ENCODE measurements around the gene PLPPR1.

PLPPR1 gene

DNA sequence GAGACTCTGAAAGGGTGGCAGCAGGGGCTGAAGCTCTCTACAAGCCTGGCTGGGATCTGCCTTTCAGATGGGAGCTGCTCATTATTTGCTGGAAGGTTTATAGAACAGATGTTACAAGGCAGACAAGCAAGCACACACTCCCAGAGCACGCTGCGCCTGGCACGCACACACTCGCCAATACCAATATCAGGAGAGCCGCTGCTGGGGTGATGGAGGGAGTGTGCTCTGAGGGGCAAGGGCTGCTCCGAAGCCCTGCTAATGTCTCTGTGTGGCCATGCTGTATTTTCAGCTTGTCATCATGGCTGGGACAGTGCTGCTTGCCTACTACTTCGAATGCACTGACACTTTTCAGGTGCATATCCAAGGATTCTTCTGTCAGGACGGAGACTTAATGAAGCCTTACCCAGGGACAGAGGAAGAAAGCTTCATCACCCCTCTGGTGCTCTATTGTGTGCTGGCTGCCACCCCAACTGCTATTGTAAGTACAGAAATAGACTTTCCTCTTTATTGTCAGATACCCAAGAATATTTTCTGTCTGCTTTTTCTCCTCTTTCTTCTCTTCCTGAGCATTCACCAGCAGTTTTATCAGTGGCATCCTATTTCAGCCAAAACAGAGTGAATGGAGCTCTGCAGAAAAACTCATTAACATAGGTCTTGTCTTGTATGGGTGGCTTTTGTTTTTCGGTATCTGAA is 241.2 kb downstream of the PLPPR1 start:
- TF ChIP-seq PATZ1 (CRISPR knock-in tag; IDR thresholded peaks at IDR 0.05; ENCODE audit: borderline replicate concordance) (no peak), CREB5 (CRISPR knock-in tag; IDR thresholded peaks at IDR 0.05; ENCODE audit: low read depth) (no peak), PPARA (CRISPR knock-in tag; IDR thresholded peaks at IDR 0.05; ENCODE audit: borderline replicate concordance) (no peak)
- TF ChIP-seq, protein P1, sequence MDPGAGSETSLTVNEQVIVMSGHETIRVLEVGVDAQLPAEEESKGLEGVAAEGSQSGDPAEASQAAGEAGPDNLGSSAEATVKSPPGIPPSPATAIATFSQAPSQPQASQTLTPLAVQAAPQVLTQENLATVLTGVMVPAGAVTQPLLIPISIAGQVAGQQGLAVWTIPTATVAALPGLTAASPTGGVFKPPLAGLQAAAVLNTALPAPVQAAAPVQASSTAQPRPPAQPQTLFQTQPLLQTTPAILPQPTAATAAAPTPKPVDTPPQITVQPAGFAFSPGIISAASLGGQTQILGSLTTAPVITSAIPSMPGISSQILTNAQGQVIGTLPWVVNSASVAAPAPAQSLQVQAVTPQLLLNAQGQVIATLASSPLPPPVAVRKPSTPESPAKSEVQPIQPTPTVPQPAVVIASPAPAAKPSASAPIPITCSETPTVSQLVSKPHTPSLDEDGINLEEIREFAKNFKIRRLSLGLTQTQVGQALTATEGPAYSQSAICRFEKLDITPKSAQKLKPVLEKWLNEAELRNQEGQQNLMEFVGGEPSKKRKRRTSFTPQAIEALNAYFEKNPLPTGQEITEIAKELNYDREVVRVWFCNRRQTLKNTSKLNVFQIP (CRISPR knock-in tag; IDR thresholded peaks at IDR 0.05; ENCODE audit: borderline replicate concordance, low read depth) = no peak
- no peak for ATAC-seq

DNA sequence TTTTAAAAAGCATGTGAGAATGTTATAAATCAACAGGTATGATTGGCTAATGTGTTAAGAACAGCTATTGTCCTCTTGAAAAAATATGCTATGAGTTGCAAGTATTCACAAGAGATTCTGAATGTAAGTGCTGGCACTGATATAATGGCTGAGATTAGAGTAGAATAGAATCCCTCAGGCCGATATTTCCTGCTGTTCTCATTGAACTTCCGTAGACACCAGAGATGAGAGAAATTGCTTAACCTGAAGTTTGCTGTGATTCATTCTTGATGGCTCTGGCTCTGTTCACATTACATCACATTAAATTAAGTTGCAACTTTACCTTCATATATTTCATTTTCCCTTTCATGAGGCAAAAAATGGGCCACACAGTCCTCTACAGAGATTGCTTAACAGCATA is 241.8 kb downstream of the PLPPR1 start:
- no peak for TF ChIP-seq ZFP30 (CRISPR knock-in tag; IDR thresholded peaks at IDR 0.05)
- TF ChIP-seq GLIS3 (CRISPR knock-in tag; IDR thresholded peaks at IDR 0.05) = no peak
- TF ChIP-seq SNAI2 (CRISPR knock-in tag; IDR thresholded peaks at IDR 0.05) = no peak
- TF ChIP-seq ISL1 (CRISPR knock-in tag; IDR thresholded peaks at IDR 0.05) = no peak
- no peak for TF ChIP-seq TCF4 (CRISPR knock-in tag; IDR thresholded peaks at IDR 0.05; ENCODE audit: borderline replicate concordance)
- TF ChIP-seq PPARA (CRISPR knock-in tag; IDR thresholded peaks at IDR 0.05; ENCODE audit: borderline replicate concordance) = no peak

DNA sequence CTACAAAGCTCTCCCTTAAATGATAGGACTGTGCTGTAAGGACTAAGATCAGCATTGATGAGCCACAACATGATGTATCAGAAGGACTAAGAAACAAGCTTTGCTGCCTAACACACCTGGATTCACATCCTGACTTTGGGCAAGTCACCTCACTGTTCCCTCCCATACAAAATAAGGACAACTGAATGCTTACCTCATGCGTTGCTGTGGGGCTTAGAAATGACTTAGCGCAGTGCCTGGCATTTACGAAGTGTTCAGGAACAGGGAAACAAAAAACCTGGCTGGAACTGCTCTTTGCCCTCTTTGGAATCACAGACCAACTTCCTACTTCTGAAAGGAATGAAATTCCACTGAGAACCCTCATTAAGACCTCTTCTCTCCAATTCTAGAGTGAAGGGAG is 242.6 kb downstream of the PLPPR1 start:
- no peak for TF ChIP-seq PPARA (CRISPR knock-in tag; IDR thresholded peaks at IDR 0.05; ENCODE audit: borderline replicate concordance)
- TF ChIP-seq, protein P1 (CRISPR knock-in tag; IDR thresholded peaks at IDR 0.05; ENCODE audit: borderline replicate concordance, low read depth) = no peak
- TF ChIP-seq, protein P2, sequence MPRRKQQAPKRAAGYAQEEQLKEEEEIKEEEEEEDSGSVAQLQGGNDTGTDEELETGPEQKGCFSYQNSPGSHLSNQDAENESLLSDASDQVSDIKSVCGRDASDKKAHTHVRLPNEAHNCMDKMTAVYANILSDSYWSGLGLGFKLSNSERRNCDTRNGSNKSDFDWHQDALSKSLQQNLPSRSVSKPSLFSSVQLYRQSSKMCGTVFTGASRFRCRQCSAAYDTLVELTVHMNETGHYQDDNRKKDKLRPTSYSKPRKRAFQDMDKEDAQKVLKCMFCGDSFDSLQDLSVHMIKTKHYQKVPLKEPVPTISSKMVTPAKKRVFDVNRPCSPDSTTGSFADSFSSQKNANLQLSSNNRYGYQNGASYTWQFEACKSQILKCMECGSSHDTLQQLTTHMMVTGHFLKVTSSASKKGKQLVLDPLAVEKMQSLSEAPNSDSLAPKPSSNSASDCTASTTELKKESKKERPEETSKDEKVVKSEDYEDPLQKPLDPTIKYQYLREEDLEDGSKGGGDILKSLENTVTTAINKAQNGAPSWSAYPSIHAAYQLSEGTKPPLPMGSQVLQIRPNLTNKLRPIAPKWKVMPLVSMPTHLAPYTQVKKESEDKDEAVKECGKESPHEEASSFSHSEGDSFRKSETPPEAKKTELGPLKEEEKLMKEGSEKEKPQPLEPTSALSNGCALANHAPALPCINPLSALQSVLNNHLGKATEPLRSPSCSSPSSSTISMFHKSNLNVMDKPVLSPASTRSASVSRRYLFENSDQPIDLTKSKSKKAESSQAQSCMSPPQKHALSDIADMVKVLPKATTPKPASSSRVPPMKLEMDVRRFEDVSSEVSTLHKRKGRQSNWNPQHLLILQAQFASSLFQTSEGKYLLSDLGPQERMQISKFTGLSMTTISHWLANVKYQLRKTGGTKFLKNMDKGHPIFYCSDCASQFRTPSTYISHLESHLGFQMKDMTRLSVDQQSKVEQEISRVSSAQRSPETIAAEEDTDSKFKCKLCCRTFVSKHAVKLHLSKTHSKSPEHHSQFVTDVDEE (CRISPR knock-in tag; IDR thresholded peaks at IDR 0.05) = no peak
- ATAC-seq = no peak

More for the DNA sequence above, 241.8 kb downstream of the PLPPR1 start:
- no peak for ATAC-seq

GRCh38 chr9:101274971-101275768 is 246.6 kb downstream of the PLPPR1 start:
- TF ChIP-seq ARNTL (CRISPR knock-in tag; IDR thresholded peaks at IDR 0.05; ENCODE audit: borderline replicate concordance, low read depth) (no peak), GLIS3 (CRISPR knock-in tag; IDR thresholded peaks at IDR 0.05) (no peak), RARB (CRISPR knock-in tag; IDR thresholded peaks at IDR 0.05) (no peak), ZNF8 (CRISPR knock-in tag; IDR thresholded peaks at IDR 0.05) (no peak), ESRRG (CRISPR knock-in tag; IDR thresholded peaks at IDR 0.05) (no peak), ZFP3 (CRISPR knock-in tag; IDR thresholded peaks at IDR 0.05) (no peak), CREB5 (CRISPR knock-in tag; IDR thresholded peaks at IDR 0.05; ENCODE audit: low read depth) (no peak), ZFP30 (CRISPR knock-in tag; IDR thresholded peaks at IDR 0.05) (no peak), PPARA (CRISPR knock-in tag; IDR thresholded peaks at IDR 0.05; ENCODE audit: borderline replicate concordance) (no peak), ZNF70 (CRISPR knock-in tag; IDR thresholded peaks at IDR 0.05) (no peak), BACH2 (CRISPR knock-in tag; IDR thresholded peaks at IDR 0.05; ENCODE audit: borderline replicate concordance) (no peak), ZNF565 (CRISPR knock-in tag; conservative IDR thresholded peaks at IDR 0.05; ENCODE audit: low read depth) (no peak), SNAI2 (CRISPR knock-in tag; IDR thresholded peaks at IDR 0.05) (no peak), ISL1 (CRISPR knock-in tag; IDR thresholded peaks at IDR 0.05) (no peak)
- TF ChIP-seq, protein P1 (CRISPR knock-in tag; IDR thresholded peaks at IDR 0.05; ENCODE audit: borderline replicate concordance, low read depth) = no peak
- ATAC-seq = no peak
